Brain pericyte (primary cell): Measurements from ENCODE around the gene HACD2.

Source experiments
- DNase-seq: peaks from one replicate; pipeline ENCODE4 v3.0.0-alpha.2; 2012; ENCODE audit warnings: low read depth, low spot score

HACD2 gene

DNA sequence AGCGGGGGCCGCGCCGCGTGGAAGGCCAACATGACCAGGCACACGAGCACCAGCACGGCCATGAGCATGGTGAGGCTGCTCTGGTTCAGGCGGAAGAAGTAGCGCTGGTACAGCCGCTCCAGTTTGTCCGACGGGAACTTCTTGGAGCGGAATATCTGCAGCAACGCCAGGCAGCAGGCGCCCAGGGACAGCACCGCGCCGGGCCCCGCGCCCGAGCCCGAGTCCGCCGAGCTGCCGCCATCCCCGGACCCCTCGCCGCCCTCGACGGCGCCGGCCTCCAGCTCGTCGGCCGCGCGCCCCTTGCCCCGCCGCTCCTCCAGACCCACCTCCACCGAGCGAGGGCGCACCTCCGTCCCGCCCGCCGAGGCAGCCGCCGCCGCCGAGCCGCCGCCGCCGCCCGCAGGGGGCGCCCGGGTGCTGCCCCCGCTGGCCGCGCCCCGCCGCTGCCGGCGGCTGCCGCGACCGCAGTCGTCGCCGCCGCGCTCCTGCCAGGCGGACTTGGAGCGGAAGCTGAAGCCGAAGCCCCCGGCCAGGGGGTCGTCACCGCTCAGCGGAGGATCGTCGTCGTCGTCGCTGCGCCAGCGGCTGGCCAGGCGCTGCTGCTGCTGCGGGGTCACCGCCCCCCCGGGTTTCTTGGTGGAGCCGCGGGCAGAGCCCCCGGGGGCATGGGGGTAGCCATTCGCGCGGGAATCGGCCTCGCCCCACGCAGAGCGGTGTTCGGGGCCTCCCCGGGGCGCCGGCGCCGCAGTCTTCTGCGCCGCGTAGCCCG is 136.9 kb downstream of the HACD2 start:
- no peak for DNase-seq

DNA sequence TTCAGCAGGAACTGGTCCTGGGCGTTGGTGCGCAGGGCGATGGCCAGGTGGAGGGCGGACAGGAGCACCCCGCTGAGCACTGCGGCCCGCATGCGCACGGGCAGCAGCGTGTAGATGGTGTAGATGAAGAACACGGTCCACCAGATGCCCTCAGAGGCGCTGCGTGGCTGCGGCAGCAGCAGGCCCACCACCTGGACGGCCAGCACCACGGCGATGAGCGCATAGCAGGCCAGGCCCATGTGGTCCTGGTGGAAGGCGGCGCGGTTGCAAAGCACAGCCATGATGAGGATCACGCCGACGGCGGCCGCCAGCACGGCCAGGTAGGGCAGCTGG is 137.5 kb downstream of the HACD2 start:
- no peak for DNase-seq

DNA sequence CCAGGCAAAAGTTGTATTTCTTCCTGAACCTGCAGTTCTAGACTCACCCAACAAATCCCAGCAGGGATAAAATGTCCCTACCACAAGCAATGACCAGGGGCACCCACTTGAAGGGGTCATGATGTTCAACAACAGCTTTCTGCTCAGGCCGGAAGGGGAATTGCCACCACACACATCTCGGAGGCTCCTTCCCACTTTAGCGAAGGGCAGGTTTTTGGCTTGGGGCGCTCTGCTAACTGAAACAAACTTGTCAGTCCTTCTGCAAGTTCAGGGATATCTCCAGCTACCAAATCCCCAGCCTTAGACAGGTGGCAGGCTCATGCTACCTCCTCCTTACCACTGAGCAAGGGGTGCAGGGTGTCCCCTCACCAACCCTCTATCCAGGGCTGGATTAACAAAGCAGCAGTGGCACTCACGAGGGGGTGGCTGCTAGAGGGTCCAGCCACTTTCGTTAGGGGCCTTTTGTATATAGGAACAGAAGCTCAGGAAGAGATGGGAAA is 138.2 kb downstream of the HACD2 start:
- DNase-seq = no peak

DNA sequence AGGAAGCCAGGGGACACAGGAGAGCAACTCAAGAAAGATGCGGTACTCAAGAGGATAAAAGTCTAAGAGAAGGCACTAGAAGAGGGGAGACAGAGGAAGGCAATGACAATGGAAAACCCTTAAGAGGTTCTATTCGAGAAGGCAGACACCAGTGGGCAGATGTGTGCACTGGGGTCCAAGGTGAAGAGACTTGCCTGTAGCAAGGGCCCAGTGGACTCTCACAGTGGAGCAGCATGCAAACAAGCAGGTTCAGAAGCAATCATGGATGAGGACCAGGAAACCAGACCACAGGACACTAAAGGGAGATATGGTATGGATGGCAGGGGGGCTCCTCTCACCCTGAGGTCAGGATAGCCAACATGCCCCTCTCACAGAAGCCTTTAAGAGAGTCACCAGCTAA is 138.6 kb downstream of the HACD2 start:
- no peak for DNase-seq

DNA sequence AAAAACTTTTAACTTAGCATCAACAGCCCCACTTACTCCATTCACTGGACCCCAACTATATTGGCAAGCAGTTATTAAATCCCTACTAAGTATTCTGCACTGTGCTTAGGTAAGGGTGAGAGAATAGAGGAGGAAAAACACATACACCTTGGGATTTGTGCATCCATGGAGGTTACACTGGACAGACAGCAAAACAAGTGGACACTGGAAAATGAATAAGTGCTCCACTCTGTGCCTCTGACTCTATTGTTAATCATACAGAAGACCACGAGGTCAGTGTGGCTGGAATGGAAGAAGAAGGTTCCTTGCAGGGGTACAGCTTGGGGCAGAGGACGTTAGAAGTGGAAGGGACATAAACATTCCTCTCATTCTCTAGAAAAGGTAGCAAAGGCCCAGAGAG is 139.2 kb downstream of the HACD2 start:
- no peak for DNase-seq

DNA sequence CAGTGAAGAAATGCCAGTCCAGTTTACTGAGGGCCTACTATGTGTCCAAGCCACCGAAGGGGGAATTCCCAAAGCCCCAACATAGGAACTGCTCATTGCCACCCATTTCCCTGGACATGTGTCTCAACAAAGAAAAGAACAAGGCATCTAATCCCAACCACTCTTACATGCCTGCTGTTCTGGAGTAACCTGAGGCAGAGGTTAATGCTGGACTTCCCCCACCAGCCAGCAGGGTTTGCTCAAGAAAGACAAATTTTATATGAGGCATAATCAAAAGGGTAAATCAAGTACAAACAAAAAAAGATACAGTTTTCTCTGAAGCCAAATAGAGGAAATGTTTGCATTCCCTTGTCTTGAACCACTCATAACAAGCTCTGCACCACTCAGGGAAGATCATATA is 140.1 kb downstream of the HACD2 start:
- no peak for DNase-seq

DNA sequence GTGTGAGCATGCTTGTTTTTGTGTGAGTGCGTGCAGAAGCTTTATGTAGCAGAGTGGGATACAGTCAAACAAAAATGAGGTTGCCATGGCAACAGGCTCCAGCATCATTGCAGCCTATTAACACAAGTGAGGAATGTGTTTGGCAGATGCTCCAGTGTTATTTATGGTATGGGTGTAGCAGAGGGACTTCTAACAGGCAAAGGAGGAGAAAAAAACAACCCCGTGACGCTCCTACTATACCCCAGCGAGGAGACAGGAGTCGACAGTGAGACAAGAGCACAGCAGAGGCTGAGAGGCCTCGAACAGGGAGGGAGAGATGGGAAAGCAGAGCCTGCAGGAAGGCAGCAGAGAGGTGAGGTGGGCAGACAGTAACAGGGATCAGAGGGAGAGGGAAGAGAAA is 140.8 kb downstream of the HACD2 start:
- no peak for DNase-seq

DNA sequence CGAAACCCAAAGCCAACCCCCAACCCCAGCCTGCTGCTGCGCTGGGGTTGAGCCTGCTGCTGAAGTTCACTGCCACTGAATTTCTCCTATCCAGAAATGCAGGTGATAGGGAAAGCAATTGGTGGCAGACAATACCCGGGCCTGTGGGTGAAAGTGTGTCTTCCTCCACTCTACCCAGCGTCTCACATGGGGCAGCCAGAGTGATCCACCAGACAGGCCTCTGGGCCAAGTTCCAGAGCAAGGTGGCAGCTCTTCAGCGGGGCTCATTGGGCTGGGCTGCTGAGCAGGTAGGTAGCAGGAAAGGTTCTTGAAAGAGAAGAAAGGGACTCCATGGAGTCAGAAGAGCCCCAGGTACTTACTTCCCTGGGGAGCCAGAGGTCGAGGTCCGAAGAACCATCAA is 141.9 kb downstream of the HACD2 start:
- DNase-seq = no peak

DNA sequence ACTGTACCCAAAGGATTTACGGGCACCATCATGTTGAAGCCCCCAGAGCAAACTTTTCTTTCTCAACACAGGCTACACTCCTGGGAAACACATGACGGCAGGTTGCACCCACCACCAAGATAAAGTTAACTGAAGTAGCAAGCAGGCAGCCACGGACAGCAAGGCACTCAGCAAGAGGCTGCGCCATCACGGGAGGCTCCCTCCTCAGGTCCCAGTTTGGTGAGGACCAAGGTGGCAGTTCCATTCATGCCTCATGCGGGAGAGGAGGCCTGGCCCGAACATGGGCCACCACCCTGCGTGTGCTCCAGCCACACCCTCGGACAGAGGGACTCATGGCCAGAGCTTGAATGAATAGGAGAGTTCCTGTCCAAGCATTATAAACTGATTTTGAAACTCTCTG is 142.7 kb downstream of the HACD2 start:
- no peak for DNase-seq
